ENCODE data around the gene SURF6.

- TF ChIP-seq CHD2 (IDR thresholded peaks at IDR 0.05; ENCODE audit: low read length) (no peak), BACH1 (IDR thresholded peaks at IDR 0.05; ENCODE audit: low read length) (no peak), JUN (IDR thresholded peaks at IDR 0.05; ENCODE audit: low read depth, low read length) (no peak), CTCF (IDR thresholded peaks at IDR 0.05; ENCODE audit: control extremely low read depth in 1 of 3, insufficient read depth in 1 of 3, low read depth in 1 of 3, low read length in 3 of 3) (no peak), CBX8 (IDR thresholded peaks at IDR 0.05; ENCODE audit: borderline replicate concordance, low read depth, low read length) (no peak), YY1 (IDR thresholded peaks at IDR 0.05; ENCODE audit: low read depth, low read length) (no peak), JUND (IDR thresholded peaks at IDR 0.05; ENCODE audit: low read length) (no peak), BRCA1 (IDR thresholded peaks at IDR 0.05; ENCODE audit: low read depth, low read length) (no peak), TAF1 (IDR thresholded peaks at IDR 0.05; ENCODE audit: low read depth, low read length) (no peak), RFX5 (IDR thresholded peaks at IDR 0.05; ENCODE audit: borderline replicate concordance, low read depth, low read length) (no peak)
These were observed 4.8 kb downstream of the SURF6 start for GRCh38 chr9:133331221-133331620.
